ENCODE results near the gene MTCH1.
A peak's percentile ranks its signal among the peaks of the same experiment; 100 is the strongest.

The MTCH1 gene

GRCh38 chr6:36989264-36989663 is 3.3 kb upstream of the MTCH1 start:
- no peak for DNase-seq

- DNase-seq: peak in 1 of 2 donors; percentile 22
Observed at GRCh38 chr6:36986704-36987047, 680 bp upstream of the MTCH1 start.

GRCh38 chr6:36985417-36985807 is 584 bp downstream of the MTCH1 start:
- DNase-seq: no peak

- peak; percentile 77 to 81 for DNase-seq
Observed at GRCh38 chr6:36984581-36985416, 1.2 kb downstream of the MTCH1 start.

- DNase-seq: no peak
Observed at GRCh38 chr6:36983538-36983937, 2.5 kb downstream of the MTCH1 start.

- DNase-seq: no peak
Observed at GRCh38 chr6:36980876-36981619, 4.9 kb downstream of the MTCH1 start.

GRCh38 chr6:36980129-36980528 is 5.9 kb downstream of the MTCH1 start:
- no peak for DNase-seq

- DNase-seq: peak; percentile 35 to 51
Observed at GRCh38 chr6:36979347-36979742, 6.7 kb downstream of the MTCH1 start.

- no peak for DNase-seq
Observed at GRCh38 chr6:36978421-36979346, 7.3 kb downstream of the MTCH1 start.

GRCh38 chr6:36977470-36977941 is 8.5 kb downstream of the MTCH1 start:
- no peak for DNase-seq

GRCh38 chr6:36976931-36977330 is 9.1 kb downstream of the MTCH1 start:
- no peak for DNase-seq

- no peak for DNase-seq
Observed at GRCh38 chr6:36976509-36976908, 9.5 kb downstream of the MTCH1 start.

- DNase-seq: no peak
Observed at GRCh38 chr6:36976007-36976264, 10.1 kb downstream of the MTCH1 start.

GRCh38 chr6:36975231-36976006 is 10.6 kb downstream of the MTCH1 start:
- no peak for DNase-seq

- no peak for DNase-seq
Observed at GRCh38 chr6:36973647-36974046, 12.3 kb downstream of the MTCH1 start.

- no peak for DNase-seq
Observed at GRCh38 chr6:36973190-36973589, 12.8 kb downstream of the MTCH1 start.

GRCh38 chr6:36971921-36972673 is 13.9 kb downstream of the MTCH1 start:
- DNase-seq: no peak

GRCh38 chr6:36970892-36971842 is 14.8 kb downstream of the MTCH1 start:
- DNase-seq: no peak

- no peak for DNase-seq
Observed at GRCh38 chr6:36969988-36970891, 15.8 kb downstream of the MTCH1 start.

Data from CD4-positive, alpha-beta T cell treated with Interleukin-4 for 1 hour (primary cell).